B cell (primary cell): ENCODE results near the gene RBM19. TPM values are rescaled to one million over a fixed set of nuclear protein-coding genes. Genes with fewer than 3 reads are reported as not detected.

Experiments used
- ATAC-seq: fragments of 200-7000 bp; cut with Tn5 transposase; one replicate; pipeline ENCODE4 v1.10.0; 2021; ENCODE audit warnings: low read depth, mild to moderate bottlenecking, moderate number of reproducible peaks, moderate library complexity
- CTCF ChIA-PET: fragments of 350-600 bp; sonication (Branson Sonifier 250); formaldehyde crosslinking; loops from one replicate; lab custom pipeline; 2021; ENCODE audit warnings: antibody characterized with exemption, inconsistent platforms; lab: Charles Lee
- POLR2A ChIA-PET: fragments of 350-600 bp; sonication (Branson Sonifier 250); formaldehyde crosslinking; loops from one replicate; lab custom pipeline; 2021; ENCODE audit warnings: antibody characterized with exemption; lab: Charles Lee
- DNase-seq: peaks from one replicate; pipeline ENCODE4 v3.0.0; 2013
- H2AFZ ChIP-seq: 2 replicates; pipeline ENCODE4 v1.6.1; 2012; ENCODE audit warnings: mild to moderate bottlenecking, low read depth, low read length; ENCODE audit not compliant: insufficient read depth, poor library complexity, severe bottlenecking
- H3K27ac ChIP-seq, 2 donors: 1 replicate in 1 of 2; 2 replicates in 1 of 2; pipeline ENCODE4 v1.5.1; 2012 to 2013; ENCODE audit warnings: low read length in 2 of 2, mild to moderate bottlenecking in 2 of 2, moderate library complexity in 1 of 2
- H3K27me3 ChIP-seq, 4 experiments: fragments of 200-600 bp in 1 of 4; sonication (generic) in 1 of 4; replicated peaks in 1 of 4; 1 replicate in 2 of 4; 2 replicates in 2 of 4; pipeline versions ENCODE4 v1.6.1 to v1.7.0; 2013 to 2016; ENCODE audit warnings: low read length in 3 of 4, mild to moderate bottlenecking in 2 of 4, mixed read lengths in 1 of 4, moderate library complexity in 1 of 4; ENCODE audit not compliant: insufficient read depth in 4 of 4, control insufficient read depth in 3 of 4; ENCODE audit errors: control extremely low read depth in 1 of 4
- H3K36me3 ChIP-seq, 2 experiments: replicated peaks in 1 of 2; 1 replicate in 1 of 2; 2 replicates in 1 of 2; pipeline versions ENCODE4 v1.6.1 to v1.7.1; 2013; ENCODE audit warnings: low read length in 1 of 2; ENCODE audit not compliant: insufficient read depth in 2 of 2, control insufficient read depth in 1 of 2; ENCODE audit errors: control extremely low read depth in 1 of 2, extremely low read depth in 1 of 2
- H3K4me1 ChIP-seq, 2 donors: fragments of 200-600 bp in 1 of 2; sonication (generic) in 1 of 2; 1 replicate in 1 of 2; 2 replicates in 1 of 2; pipeline versions ENCODE4 v1.5.1 to v1.6.1; 2013 to 2017; ENCODE audit warnings: low read length in 2 of 2; ENCODE audit not compliant: control insufficient read depth in 2 of 2, insufficient read depth in 2 of 2
- H3K4me2 ChIP-seq: replicated peaks from 2 replicates; pipeline ENCODE3; 2012; ENCODE audit warnings: mild to moderate bottlenecking, low read depth, low read length; ENCODE audit not compliant: poor library complexity, severe bottlenecking
- H3K4me3 ChIP-seq, 5 experiments: fragments of 200-600 bp in 1 of 5; sonication (generic) in 1 of 5; 1 replicate in 3 of 5; 2 replicates in 2 of 5; pipeline versions ENCODE4 v1.5.1 to v1.7.0; 2011 to 2016; ENCODE audit warnings: low read length in 4 of 5, mild to moderate bottlenecking in 4 of 5, low read depth in 2 of 5, control low read depth in 1 of 5, moderate library complexity in 1 of 5; ENCODE audit not compliant: insufficient read depth in 1 of 5; ENCODE audit errors: control extremely low read depth in 1 of 5, extremely low read depth in 1 of 5
- H3K79me2 ChIP-seq: fragments of 200-600 bp; sonication (generic); one replicate; pipeline ENCODE4 v1.6.0; 2016; ENCODE audit warnings: low read length; ENCODE audit not compliant: control insufficient read depth, insufficient read depth
- H3K9ac ChIP-seq: fragments of 200-600 bp; sonication (generic); 2 replicates; pipeline ENCODE4 v1.6.1; 2017; ENCODE audit warnings: mild to moderate bottlenecking, low read length, moderate library complexity
- H3K9me3 ChIP-seq, 3 donors: one replicate each; pipeline versions ENCODE4 v1.6.1 to v1.7.1; 2013; ENCODE audit warnings: low read length in 2 of 3; ENCODE audit not compliant: control insufficient read depth in 2 of 3, insufficient read depth in 1 of 3; ENCODE audit errors: control extremely low read depth in 1 of 3
- H4K20me1 ChIP-seq: 2 replicates; pipeline ENCODE4 v1.6.0; 2012; ENCODE audit warnings: mild to moderate bottlenecking, low read length; ENCODE audit not compliant: insufficient read depth, control insufficient read depth, poor library complexity, severe bottlenecking
- H3K27ac Mint-ChIP-seq: one replicate; pipeline ENCODE4 v1.8.0; 2021; ENCODE audit warnings: mixed read lengths
- H3K27me3 Mint-ChIP-seq: one replicate; pipeline ENCODE4 v1.8.0; 2021; ENCODE audit warnings: mixed read lengths
- H3K4me1 Mint-ChIP-seq: one replicate; pipeline ENCODE4 v1.8.0; 2021; ENCODE audit warnings: mixed read lengths
- H3K4me3 Mint-ChIP-seq: one replicate; pipeline ENCODE4 v1.8.0; 2021; ENCODE audit warnings: mixed read lengths
- H3K9me3 Mint-ChIP-seq: one replicate; pipeline ENCODE4 v1.8.0; 2022; ENCODE audit warnings: mixed read lengths; ENCODE audit not compliant: insufficient read depth
- CTCF ChIP-seq: fragments of 200-600 bp; IDR thresholded peaks from one replicate; pipeline ENCODE4 v1.8.0; 2022; ENCODE audit warnings: antibody characterized with exemption, mild to moderate bottlenecking
- EZH2 ChIP-seq: IDR thresholded peaks from 2 replicates; pipeline ENCODE4 v1.6.1; 2012; ENCODE audit warnings: borderline replicate concordance, low read depth, mild to moderate bottlenecking, moderate library complexity, low read length; ENCODE audit not compliant: insufficient read depth, poor library complexity, severe bottlenecking
- WGBS: methylation state at CpG from one replicate; pipeline ENCODE4 v1.1.5; 2013; ENCODE audit warnings: missing lambda C conversion rate; ENCODE audit not compliant: insufficient coverage; 5-methylcytosine and 5-hydroxymethylcytosine counted together
- intact Hi-C: fragments of 100-400 bp; cut with micrococcal nuclease; formaldehyde crosslinking; loops from one replicate; pipeline ENCODE4 v1.10.0; 2022
- polyA plus RNA-seq: library from polyadenylated mRNA; depleted of rRNA; stranded (reverse); fragments of >200 nt; gene quantifications from 2 replicates; pipeline ENCODE4 v1.2.3, GENCODE V29; 2012
- total RNA-seq, 2 donors: library from RNA; stranded (reverse); fragments of 120-200 nt in 1 of 2; gene quantifications; 1 replicate in 1 of 2; 2 replicates in 1 of 2; pipeline versions ENCODE4 v1.2.3 to v1.2.4, GENCODE V29; 2013 to 2022

Gene RBM19
- total and polyA plus RNA-seq, 2 donors (not counting 1 experiment from before 2014, with no cell fraction given), result 43.1 to 90.0 TPM

GRCh38 chr12:113973109-113973904 lies 7.2 kb upstream of the RBM19 start:
- Histone ChIP-seq H3K4me1 (peaks cover 3 to 4% of the 10 kb centered on the region in 2 donors), H3K27me3 (peaks cover 0 to 29% (median 7%) of the 10 kb centered on the region in 4 experiments), H3K79me2 (peaks cover 4% of the 10 kb centered on the region), H3K4me2 (no peak overlapping the region), H4K20me1 (no peaks in the 10 kb centered on the region), H3K4me3 (no peak overlapping the region), H2AFZ (no peak overlapping the region), H3K36me3 (no peaks in the 10 kb centered on the region), H3K27ac (no peak overlapping the region), H3K9me3 (no peaks in the 10 kb centered on the region), H3K9ac (no peak overlapping the region)
- Mint-ChIP-seq H3K27me3 (peaks cover 48% of the 10 kb centered on the region), H3K27ac (no peak overlapping the region), H3K9me3 (no peaks in the 10 kb centered on the region), H3K4me3 (no peak overlapping the region), H3K4me1 (peaks cover 8% of the 10 kb centered on the region)
- intact Hi-C loops, result no loop called here
- TF ChIP-seq CTCF (no peak), EZH2 (no peak)
- POLR2A ChIA-PET, result no interaction called here
- 7% methylated on average over 8 of the region's 10 CpGs for WGBS
- ATAC-seq, result no peak
- CTCF ChIA-PET, result no interaction called here
- DNase-seq, result no peak

GRCh38 chr12:113971392-113971791 lies 5.3 kb upstream of the RBM19 start:
- DNase-seq (no peak), ATAC-seq (no peak)
- no peak overlapping the region for H2AFZ ChIP-seq
- Mint-ChIP-seq H3K27ac (no peak overlapping the region), H3K27me3 (peaks cover 36% of the 10 kb centered on the region), H3K9me3 (no peaks in the 10 kb centered on the region), H3K4me1 (peaks cover 17% of the 10 kb centered on the region), H3K4me3 (no peak overlapping the region)
- H3K27me3 ChIP-seq, result peaks cover 0 to 17% (median 6%) of the 10 kb centered on the region in 4 experiments
- peaks cover 10% of the 10 kb centered on the region in 2 donors for H3K4me1 ChIP-seq
- H3K4me3 ChIP-seq, result no peak overlapping the region
- no peak for TF ChIP-seq EZH2
- TF ChIP-seq CTCF, result no peak
- ChIA-PET POLR2A (no interaction called here), CTCF (no interaction called here)
- H3K79me2 ChIP-seq, result peaks cover 14% of the 10 kb centered on the region
- no peak overlapping the region for H3K4me2 ChIP-seq
- intact Hi-C loops, result no loop called here
- H3K9ac ChIP-seq, result no peak overlapping the region
- no peaks in the 10 kb centered on the region for H3K36me3 ChIP-seq
- WGBS, result 100% methylated on average over 3 of the region's 4 CpGs
- no peaks in the 10 kb centered on the region for H3K9me3 ChIP-seq
- no peaks in the 10 kb centered on the region for H4K20me1 ChIP-seq
- H3K27ac ChIP-seq, result no peak overlapping the region
